HG03565 (cell line): ENCODE data around the gene MRPL33.
"Not testable (repeated sequence)": the region's sequence is repeated elsewhere in the genome, so short reads cannot be mapped to it uniquely, and the experiment has no call there.

ENCODE experiments used
- ATAC-seq: cut with Tn5 transposase; IDR thresholded peaks from one replicate; pipeline ENCODE4 v1.9.1; 2021; ENCODE audit warnings: mild to moderate bottlenecking, moderate library complexity; ENCODE audit not compliant: unreplicated experiment

The MRPL33 gene

DNA sequence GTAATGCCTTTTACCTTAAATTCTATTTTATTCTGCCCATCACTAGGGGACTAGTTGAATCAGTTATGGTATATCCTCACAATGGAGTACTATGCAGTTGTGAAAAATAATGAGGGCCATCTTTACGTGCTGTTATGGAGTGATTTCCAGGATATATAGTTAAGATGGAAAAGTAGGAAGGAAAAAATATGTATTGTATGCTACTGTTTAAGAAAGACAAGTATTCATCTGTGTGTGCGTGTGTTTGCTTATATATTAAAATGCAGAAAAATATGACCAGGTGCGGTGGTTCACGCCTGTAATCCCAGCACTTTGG lies 32.5 kb upstream of the MRPL33 start:
- ATAC-seq, result no peak

DNA sequence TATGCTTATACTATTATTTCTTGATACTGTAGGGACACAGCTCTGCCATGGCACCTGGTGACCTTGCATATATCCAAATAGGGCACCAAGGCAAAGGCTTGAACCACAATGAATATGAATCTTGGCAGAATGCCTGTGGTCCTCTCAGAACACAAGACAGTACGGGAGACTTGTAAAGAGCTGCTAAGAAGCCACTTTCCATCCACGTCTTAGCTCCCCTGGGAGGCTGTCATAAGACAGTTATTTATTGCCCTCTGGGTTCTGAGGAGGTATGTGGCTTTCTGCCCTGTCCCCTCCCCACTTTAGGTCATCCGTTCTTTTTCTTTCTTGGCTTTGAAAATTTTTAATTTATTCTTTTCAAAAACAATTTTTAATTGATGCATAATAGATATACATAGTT lies 29.8 kb upstream of the MRPL33 start:
- no peak for ATAC-seq

DNA sequence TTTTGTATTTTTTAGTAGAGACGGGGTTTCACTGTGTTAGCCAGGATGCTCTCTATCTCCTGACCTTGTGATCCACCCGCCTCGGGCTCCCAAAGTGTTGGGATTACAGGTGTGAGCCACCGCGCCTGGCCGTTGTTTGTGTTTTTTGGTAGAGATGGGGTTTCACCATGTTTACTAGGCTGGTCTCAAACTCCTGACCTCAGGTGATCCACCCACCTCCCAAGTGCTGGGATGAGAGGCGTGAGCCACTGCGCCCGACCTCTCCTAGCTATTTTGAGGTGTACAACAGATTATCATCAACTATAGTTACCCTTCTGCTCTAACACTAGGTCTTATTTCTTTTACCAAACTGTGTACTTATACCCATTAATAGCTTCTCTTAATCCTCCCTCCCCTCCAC lies 28.9 kb upstream of the MRPL33 start:
- ATAC-seq, result no peak

DNA sequence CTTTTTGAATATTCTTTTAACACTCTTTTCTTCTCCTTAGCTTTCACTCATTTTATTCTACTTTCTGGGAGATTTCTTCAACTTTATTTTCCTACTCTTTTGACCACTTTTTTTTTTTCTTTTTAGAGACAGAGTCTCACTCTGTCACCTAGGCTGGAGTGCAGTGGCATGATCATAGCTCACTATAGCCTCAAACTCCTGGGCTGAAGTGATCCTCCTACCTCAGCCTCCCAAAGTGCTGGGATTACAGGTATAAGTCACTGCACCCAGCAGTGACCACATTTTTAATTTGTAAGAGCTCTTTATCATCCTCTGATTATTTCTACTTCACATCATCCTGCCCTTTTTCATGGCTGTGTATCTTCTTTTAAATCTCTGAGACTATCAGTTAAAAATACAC lies 26.0 kb upstream of the MRPL33 start:
- ATAC-seq, result not testable (repeated sequence)

GRCh38 chr2:27746325-27746724 lies 25.2 kb upstream of the MRPL33 start:
- no peak for ATAC-seq

GRCh38 chr2:27747827-27748352 lies 23.6 kb upstream of the MRPL33 start:
- ATAC-seq, result no peak

GRCh38 chr2:27748803-27749554 lies 22.5 kb upstream of the MRPL33 start:
- not testable (repeated sequence) for ATAC-seq

DNA sequence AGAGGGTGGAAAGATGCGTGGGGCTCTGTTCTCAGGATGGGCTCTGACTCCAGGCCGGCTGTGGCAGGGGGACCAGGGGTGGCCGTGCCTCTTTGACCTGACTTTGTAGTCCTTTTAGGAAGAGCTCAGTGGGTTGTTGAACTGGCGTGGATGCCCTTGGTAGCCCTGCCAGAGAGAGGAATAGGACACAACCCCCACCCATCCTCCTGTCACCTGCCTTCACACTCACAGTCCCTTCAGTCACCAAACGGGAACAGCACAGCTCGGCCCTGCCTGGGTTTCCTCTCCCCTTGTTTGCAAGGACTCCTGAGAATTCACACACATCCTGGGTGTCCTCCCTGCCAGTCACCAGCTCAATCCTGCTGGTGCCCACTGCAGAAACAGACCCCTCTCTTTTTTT lies 20.1 kb upstream of the MRPL33 start:
- ATAC-seq, result no peak

GRCh38 chr2:27752551-27753237 lies 18.8 kb upstream of the MRPL33 start:
- no peak for ATAC-seq

- no peak for ATAC-seq
Observed at GRCh38 chr2:27754138-27754588, 17.4 kb upstream of the MRPL33 start.

DNA sequence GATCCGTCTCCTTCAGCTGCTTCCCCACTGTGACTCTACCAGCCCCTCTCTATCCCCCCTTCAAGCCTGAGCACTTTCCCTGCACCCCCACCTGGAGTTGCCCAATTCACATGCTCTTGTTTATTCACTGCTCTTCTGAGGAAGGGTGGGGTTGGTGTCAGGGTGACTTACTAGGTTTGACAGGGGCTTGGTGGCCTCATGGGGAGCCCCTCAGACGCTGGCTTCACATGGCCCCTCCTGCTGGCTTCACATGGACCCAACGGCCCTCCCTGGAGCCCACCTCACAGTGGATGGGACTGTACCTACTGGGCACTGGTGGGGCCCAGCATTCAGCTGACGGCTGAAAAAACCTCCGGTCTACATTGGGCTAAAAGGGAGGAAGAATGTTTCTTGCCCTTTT lies 16.7 kb upstream of the MRPL33 start:
- ATAC-seq, result no peak

GRCh38 chr2:27756091-27756490 lies 15.4 kb upstream of the MRPL33 start:
- ATAC-seq, result no peak

- ATAC-seq, result no peak
Observed at GRCh38 chr2:27756544-27757498, 14.7 kb upstream of the MRPL33 start.

- ATAC-seq, result no peak
Observed at GRCh38 chr2:27762951-27763906, 8.3 kb upstream of the MRPL33 start.

DNA sequence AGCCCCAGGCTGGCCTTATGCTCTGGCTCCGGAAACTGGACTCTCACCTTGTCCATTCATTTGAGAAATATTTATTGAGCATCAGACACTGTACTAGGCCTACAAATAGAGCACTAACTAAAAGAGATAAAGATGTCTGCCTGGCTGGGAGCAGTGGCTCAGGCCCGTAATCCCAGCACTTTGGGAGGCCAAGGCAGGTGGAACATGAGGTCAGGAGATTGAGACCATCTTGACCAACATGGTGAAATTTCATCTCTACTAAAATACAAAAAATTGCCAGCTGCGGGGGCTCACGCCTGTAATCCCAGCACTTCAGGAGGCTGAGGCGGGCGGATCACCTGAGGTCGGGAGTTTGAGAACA lies 7.6 kb upstream of the MRPL33 start:
- no peak for ATAC-seq

- ATAC-seq, result not testable (repeated sequence)
Observed at GRCh38 chr2:27764526-27764925, 7.0 kb upstream of the MRPL33 start.

GRCh38 chr2:27765621-27766286 lies 5.8 kb upstream of the MRPL33 start:
- no peak for ATAC-seq

DNA sequence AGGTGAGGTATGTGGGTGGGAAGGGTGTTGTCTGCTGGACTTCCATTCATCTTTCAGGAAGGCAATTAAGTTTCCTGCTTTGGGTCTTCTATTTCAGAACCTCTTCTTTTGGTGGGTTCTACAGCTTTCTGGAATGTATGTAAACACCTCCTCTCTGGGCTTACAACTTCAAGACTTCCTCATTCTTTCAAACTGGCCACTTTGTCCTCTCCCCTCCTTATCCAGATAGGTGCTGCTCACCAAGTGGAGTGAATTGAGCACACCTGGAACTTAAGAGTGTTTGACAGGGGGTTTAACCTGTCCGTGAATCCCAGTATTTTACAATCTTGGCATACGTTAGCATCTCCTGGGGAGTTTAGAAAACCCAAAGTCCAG lies 5.2 kb upstream of the MRPL33 start:
- no peak for ATAC-seq

- no peak for ATAC-seq
Observed at GRCh38 chr2:27771202-27771547, 344 bp upstream of the MRPL33 start.

GRCh38 chr2:27772804-27773203 lies 1.3 kb downstream of the MRPL33 start:
- no peak for ATAC-seq
